ENCODE results near the gene MCTP2. TPM values are rescaled to one million over a fixed set of nuclear protein-coding genes. Genes with fewer than 3 reads are reported as not detected.

MCTP2 gene
- polyA plus RNA-seq, 3 donors: 2.4 to 7.4 (median 7.3) TPM

GRCh38 chr15:94417501-94418293 lies 186.3 kb downstream of the MCTP2 start:
- H3K27ac Mint-ChIP-seq: no peak overlapping the region
- Histone ChIP-seq H3K27me3 (ENCODE audit: control insufficient read depth in 2 of 2, insufficient read depth in 2 of 2, low read length in 2 of 2) (no peaks in the 10 kb centered on the region), H3K9ac (ENCODE audit: insufficient read depth, low read length, poor library complexity, severe bottlenecking) (no peak overlapping the region), H3K4me1 (ENCODE audit: control insufficient read depth in 1 of 2, insufficient read depth in 2 of 2, low read length in 2 of 2) (no peaks in the 10 kb centered on the region), H3K79me2 (ENCODE audit: insufficient read depth, low read length) (no peaks in the 10 kb centered on the region), H2AFZ (ENCODE audit: insufficient read depth, low read depth, low read length, poor library complexity, severe bottlenecking) (no peak overlapping the region), H3K4me3 (replicated peaks in 1 of 3; ENCODE audit: low read depth in 2 of 3, low read length in 3 of 3) (no peak overlapping the region), H4K20me1 (ENCODE audit: insufficient read depth, low read length) (no peaks in the 10 kb centered on the region), H3K9me3 (replicated peaks in 1 of 2; ENCODE audit: control insufficient read depth in 1 of 2, insufficient read depth in 1 of 2, low read length in 2 of 2) (no peaks in the 10 kb centered on the region), H3K27ac (ENCODE audit: low read depth in 1 of 2, low read length in 2 of 2) (no peak overlapping the region), H3K36me3 (replicated peaks in 1 of 2; ENCODE audit: control insufficient read depth in 1 of 2, insufficient read depth in 2 of 2, low read length in 2 of 2) (no peaks in the 10 kb centered on the region), H3K4me2 (replicated peaks; ENCODE audit: extremely low read depth, low read length, poor library complexity, severe bottlenecking) (no peak overlapping the region)
- H3K4me3 Mint-ChIP-seq: no peak overlapping the region
- peaks cover 7 to 54% of the 10 kb centered on the region in 2 donors for H3K36me3 Mint-ChIP-seq
- WGBS (ENCODE audit: insufficient coverage): no CpG with 5 or more reads among the region's 12 CpGs
- no peaks in the 10 kb centered on the region for H3K27me3 Mint-ChIP-seq (ENCODE audit: low read depth in 3 of 3)
- no peak for DNase-seq
- H3K9me3 Mint-ChIP-seq: peaks cover 0 to 5% (median 2%) of the 10 kb centered on the region in 7 donors
- intact Hi-C loops (cut with micrococcal nuclease): no loop called here
- H3K4me1 Mint-ChIP-seq: peaks cover 3% of the 10 kb centered on the region
- TF ChIP-seq CTCF (IDR thresholded peaks at IDR 0.05): no peak

GRCh38 chr15:94421706-94422105 lies 190.3 kb downstream of the MCTP2 start:
- no peaks in the 10 kb centered on the region for H3K27me3 Mint-ChIP-seq (ENCODE audit: low read depth in 3 of 3)
- Histone ChIP-seq H3K79me2 (ENCODE audit: insufficient read depth, low read length) (no peaks in the 10 kb centered on the region), H3K4me2 (replicated peaks; ENCODE audit: extremely low read depth, low read length, poor library complexity, severe bottlenecking) (no peak overlapping the region), H2AFZ (ENCODE audit: insufficient read depth, low read depth, low read length, poor library complexity, severe bottlenecking) (no peak overlapping the region), H4K20me1 (ENCODE audit: insufficient read depth, low read length) (no peaks in the 10 kb centered on the region), H3K9me3 (replicated peaks in 1 of 2; ENCODE audit: control insufficient read depth in 1 of 2, insufficient read depth in 1 of 2, low read length in 2 of 2) (no peaks in the 10 kb centered on the region), H3K27ac (ENCODE audit: low read depth in 1 of 2, low read length in 2 of 2) (no peak overlapping the region), H3K27me3 (ENCODE audit: control insufficient read depth in 2 of 2, insufficient read depth in 2 of 2, low read length in 2 of 2) (no peaks in the 10 kb centered on the region), H3K9ac (ENCODE audit: insufficient read depth, low read length, poor library complexity, severe bottlenecking) (no peak overlapping the region), H3K4me3 (replicated peaks in 1 of 3; ENCODE audit: low read depth in 2 of 3, low read length in 3 of 3) (no peak overlapping the region), H3K4me1 (ENCODE audit: control insufficient read depth in 1 of 2, insufficient read depth in 2 of 2, low read length in 2 of 2) (no peaks in the 10 kb centered on the region), H3K36me3 (replicated peaks in 1 of 2; ENCODE audit: control insufficient read depth in 1 of 2, insufficient read depth in 2 of 2, low read length in 2 of 2) (no peaks in the 10 kb centered on the region)
- peaks cover 0 to 7% (median 2%) of the 10 kb centered on the region in 7 donors for H3K9me3 Mint-ChIP-seq
- no peak overlapping the region for H3K27ac Mint-ChIP-seq
- H3K4me3 Mint-ChIP-seq: no peak overlapping the region
- intact Hi-C loops (cut with micrococcal nuclease): no loop called here
- TF ChIP-seq CTCF (IDR thresholded peaks at IDR 0.05): no peak
- H3K36me3 Mint-ChIP-seq: peaks cover 7 to 48% of the 10 kb centered on the region in 2 donors
- H3K4me1 Mint-ChIP-seq: no peaks in the 10 kb centered on the region
- DNase-seq: no peak
- WGBS (ENCODE audit: insufficient coverage): no CpG with 5 or more reads among the region's 1 CpG

Data from CD14-positive monocyte (primary cell).